Fibroblast of mammary gland (primary cell): ENCODE measurements around the gene UNC93B1.

ENCODE experiments used
- DNase-seq: peaks from one replicate; pipeline ENCODE4 v3.0.0-alpha.2; 2010; ENCODE audit warnings: low read depth
- H3K4me3 ChIP-seq: 2 replicates; pipeline ENCODE4 v1.5.1; 2011; ENCODE audit warnings: low read depth, mild to moderate bottlenecking, low read length, moderate library complexity; ENCODE audit not compliant: control insufficient read depth
- CTCF ChIP-seq: conservative IDR thresholded peaks from 2 replicates; pipeline ENCODE4 v1.5.1; 2011; ENCODE audit warnings: low read depth, low read length, inconsistent platforms; ENCODE audit not compliant: control insufficient read depth, insufficient read depth

UNC93B1 gene

GRCh38 chr11:68043349-68044144 lies 39.6 kb upstream of the UNC93B1 start:
- TF ChIP-seq CTCF = no peak
- peak; percentile 88 for DNase-seq
- H3K4me3 ChIP-seq = no peak overlapping the region

GRCh38 chr11:68043029-68043348 lies 39.1 kb upstream of the UNC93B1 start:
- no peak for DNase-seq
- no peak for TF ChIP-seq CTCF
- H3K4me3 ChIP-seq = no peak overlapping the region

GRCh38 chr11:68042219-68043028 lies 38.5 kb upstream of the UNC93B1 start:
- no peak for TF ChIP-seq CTCF
- no peak for DNase-seq
- H3K4me3 ChIP-seq = no peak overlapping the region

GRCh38 chr11:68041617-68042218 lies 37.8 kb upstream of the UNC93B1 start:
- no peak for TF ChIP-seq CTCF
- DNase-seq = no peak
- H3K4me3 ChIP-seq = no peak overlapping the region

- H3K4me3 ChIP-seq = peak overlapping the region; percentile 76
- DNase-seq = no peak
Observed at GRCh38 chr11:68040957-68041591, 37.2 kb upstream of the UNC93B1 start.

More at GRCh38 chr11:68040957-68041591, 37.2 kb upstream of the UNC93B1 start:
- TF ChIP-seq CTCF = no peak
